Prostate gland (tissue), 2 donors: ENCODE measurements around the gene FAM20B.

Experiments used
- POLR2A ChIP-seq: fragments of 450-650 bp; IDR thresholded peaks from one replicate; pipeline ENCODE4 v1.6.1; 2016; ENCODE audit warnings: antibody characterized with exemption, mild to moderate bottlenecking
- POLR2AphosphoS5 ChIP-seq: sonication (generic); formaldehyde crosslinking; IDR thresholded peaks from one replicate; pipeline ENCODE4 v1.6.1; 2017; ENCODE audit warnings: antibody characterized with exemption
- TF ChIP-seq, protein P1 (sequence below), 4 experiments: fragments of 200-600 bp in 2 of 4; fragments of 450-650 bp in 2 of 4; sonication (generic) in 2 of 4; IDR thresholded peaks; 1 replicate in 3 of 4; 2 replicates in 1 of 4; pipeline ENCODE4 v1.5.1; 2016 to 2019; ENCODE audit warnings: antibody characterized with exemption in 4 of 4, mild to moderate bottlenecking in 2 of 4, moderate library complexity in 2 of 4

- TF ChIP-seq, protein P1, sequence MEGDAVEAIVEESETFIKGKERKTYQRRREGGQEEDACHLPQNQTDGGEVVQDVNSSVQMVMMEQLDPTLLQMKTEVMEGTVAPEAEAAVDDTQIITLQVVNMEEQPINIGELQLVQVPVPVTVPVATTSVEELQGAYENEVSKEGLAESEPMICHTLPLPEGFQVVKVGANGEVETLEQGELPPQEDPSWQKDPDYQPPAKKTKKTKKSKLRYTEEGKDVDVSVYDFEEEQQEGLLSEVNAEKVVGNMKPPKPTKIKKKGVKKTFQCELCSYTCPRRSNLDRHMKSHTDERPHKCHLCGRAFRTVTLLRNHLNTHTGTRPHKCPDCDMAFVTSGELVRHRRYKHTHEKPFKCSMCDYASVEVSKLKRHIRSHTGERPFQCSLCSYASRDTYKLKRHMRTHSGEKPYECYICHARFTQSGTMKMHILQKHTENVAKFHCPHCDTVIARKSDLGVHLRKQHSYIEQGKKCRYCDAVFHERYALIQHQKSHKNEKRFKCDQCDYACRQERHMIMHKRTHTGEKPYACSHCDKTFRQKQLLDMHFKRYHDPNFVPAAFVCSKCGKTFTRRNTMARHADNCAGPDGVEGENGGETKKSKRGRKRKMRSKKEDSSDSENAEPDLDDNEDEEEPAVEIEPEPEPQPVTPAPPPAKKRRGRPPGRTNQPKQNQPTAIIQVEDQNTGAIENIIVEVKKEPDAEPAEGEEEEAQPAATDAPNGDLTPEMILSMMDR (IDR thresholded peaks at IDR 0.05): no peak
- TF ChIP-seq POLR2A (no peak), POLR2AphosphoS5 (no peak)
Measured at GRCh38 chr1:179042087-179042486, 16.4 kb downstream of the FAM20B start.
